Spleen (tissue), 7 donors: ENCODE data around the gene KRTAP1-4.

Source experiments
- POLR2AphosphoS5 ChIP-seq, 3 donors: sonication (generic); formaldehyde crosslinking; IDR thresholded peaks; one replicate each; pipeline ENCODE4 v1.5.1; 2017; ENCODE audit warnings: antibody characterized with exemption in 3 of 3
- TF ChIP-seq, protein P1 (sequence below), 11 experiments: fragments of 200-600 bp in 7 of 11; fragments of 450-650 bp in 4 of 11; sonication (generic) in 4 of 11; IDR thresholded peaks in 8 of 11; conservative IDR thresholded peaks in 3 of 11; 1 replicate in 7 of 11; 2 replicates in 4 of 11; pipeline versions ENCODE4 v1.4.0 to v1.8.0; 2016 to 2021; ENCODE audit warnings: antibody characterized with exemption in 11 of 11, inconsistent platforms in 4 of 11, mild to moderate bottlenecking in 1 of 11
- donor health status: DM: no; HTN: no; CAD: no; lungs with moderate emphysema.
- donor health status: DM: no; HTN: no; CAD: no.
- donor health status: DM: no; HTN: no; CAD: no.

DNA sequence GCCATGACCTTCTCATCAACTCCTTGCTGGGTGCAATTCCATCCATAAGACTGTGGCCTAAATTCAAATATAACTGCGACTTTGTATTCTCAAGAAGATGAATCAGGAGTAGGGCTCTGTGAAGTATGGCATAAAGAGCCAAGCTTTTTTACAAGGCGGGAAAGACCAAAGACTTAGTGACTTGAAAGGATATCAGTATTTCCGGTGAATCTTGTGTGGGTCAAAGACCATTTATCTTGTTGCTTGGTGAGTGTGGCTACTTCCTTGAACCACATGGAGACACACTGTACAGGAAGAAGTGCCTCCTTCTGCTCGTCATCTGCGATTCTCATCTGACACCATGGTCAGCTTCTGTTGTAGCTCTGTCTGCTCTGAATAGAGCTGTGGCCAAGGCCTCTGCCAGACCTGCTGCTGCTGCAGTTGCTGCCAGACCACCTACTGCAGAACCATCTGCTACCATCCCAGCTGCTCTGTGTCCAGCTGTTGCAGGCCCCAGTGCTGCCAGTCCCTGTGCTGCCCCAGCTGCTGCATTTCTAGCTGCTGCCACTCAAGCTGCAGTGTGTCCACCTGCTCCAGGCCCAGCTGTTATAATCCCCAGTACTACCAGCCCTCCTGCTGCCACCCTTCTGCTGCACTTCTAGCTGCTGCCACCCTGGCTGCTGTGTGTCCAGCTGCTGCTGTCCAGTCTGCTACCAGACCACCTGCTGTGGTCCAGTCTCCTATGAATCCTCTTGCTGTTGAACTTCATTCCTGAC, 41.8 kb upstream of the KRTAP1-4 start:
- TF ChIP-seq, protein P1, sequence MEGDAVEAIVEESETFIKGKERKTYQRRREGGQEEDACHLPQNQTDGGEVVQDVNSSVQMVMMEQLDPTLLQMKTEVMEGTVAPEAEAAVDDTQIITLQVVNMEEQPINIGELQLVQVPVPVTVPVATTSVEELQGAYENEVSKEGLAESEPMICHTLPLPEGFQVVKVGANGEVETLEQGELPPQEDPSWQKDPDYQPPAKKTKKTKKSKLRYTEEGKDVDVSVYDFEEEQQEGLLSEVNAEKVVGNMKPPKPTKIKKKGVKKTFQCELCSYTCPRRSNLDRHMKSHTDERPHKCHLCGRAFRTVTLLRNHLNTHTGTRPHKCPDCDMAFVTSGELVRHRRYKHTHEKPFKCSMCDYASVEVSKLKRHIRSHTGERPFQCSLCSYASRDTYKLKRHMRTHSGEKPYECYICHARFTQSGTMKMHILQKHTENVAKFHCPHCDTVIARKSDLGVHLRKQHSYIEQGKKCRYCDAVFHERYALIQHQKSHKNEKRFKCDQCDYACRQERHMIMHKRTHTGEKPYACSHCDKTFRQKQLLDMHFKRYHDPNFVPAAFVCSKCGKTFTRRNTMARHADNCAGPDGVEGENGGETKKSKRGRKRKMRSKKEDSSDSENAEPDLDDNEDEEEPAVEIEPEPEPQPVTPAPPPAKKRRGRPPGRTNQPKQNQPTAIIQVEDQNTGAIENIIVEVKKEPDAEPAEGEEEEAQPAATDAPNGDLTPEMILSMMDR (IDR thresholded peaks at IDR 0.05 in 8 of 11, conservative IDR thresholded peaks at IDR 0.05 in 3 of 11), result no peak
- no peak for TF ChIP-seq POLR2AphosphoS5 (IDR thresholded peaks at IDR 0.05)
